Glutamatergic neuron (in vitro differentiated cells): ENCODE data around the gene ZNF575. TPM values are rescaled to one million over a fixed set of nuclear protein-coding genes. Genes with fewer than 3 reads are reported as not detected.

Source experiments
- DNase-seq: peaks from one replicate; pipeline ENCODE4 v3.0.0; 2022
- H3K27ac Mint-ChIP-seq: one replicate; pipeline ENCODE4 v1.8.0; 2020; ENCODE audit warnings: mild to moderate bottlenecking, mixed read lengths, inconsistent platforms; ENCODE audit not compliant: unreplicated experiment
- H3K27me3 Mint-ChIP-seq: one replicate; pipeline ENCODE4 v1.8.0; 2020; ENCODE audit warnings: mild to moderate bottlenecking, moderate library complexity, mixed read lengths, inconsistent platforms; ENCODE audit not compliant: unreplicated experiment
- H3K36me3 Mint-ChIP-seq: one replicate; pipeline ENCODE4 v1.8.0; 2020; ENCODE audit warnings: mild to moderate bottlenecking, mixed read lengths, inconsistent platforms; ENCODE audit not compliant: unreplicated experiment
- H3K4me1 Mint-ChIP-seq: one replicate; pipeline ENCODE4 v1.8.0; 2020; ENCODE audit warnings: mild to moderate bottlenecking, low read depth, mixed read lengths, inconsistent platforms; ENCODE audit not compliant: unreplicated experiment
- H3K4me3 Mint-ChIP-seq: one replicate; pipeline ENCODE4 v1.8.0; 2020; ENCODE audit warnings: mild to moderate bottlenecking, mixed read lengths, inconsistent platforms; ENCODE audit not compliant: unreplicated experiment
- H3K9me3 Mint-ChIP-seq: one replicate; pipeline ENCODE4 v1.8.0; 2020; ENCODE audit warnings: mild to moderate bottlenecking, moderate library complexity, mixed read lengths, inconsistent platforms; ENCODE audit not compliant: unreplicated experiment
- CTCF ChIP-seq: fragments of 200-600 bp; sonication (generic); IDR thresholded peaks from one replicate; pipeline ENCODE4 v1.5.0; 2021; ENCODE audit not compliant: partially characterized antibody, unreplicated experiment
- total RNA-seq: library from RNA; stranded (reverse); fragmentation: NEBNext Ultra II Directional; extraction: Animal tissue kit (Norgen Biotek cat#: 25700); gene quantifications from one replicate; pipeline ENCODE4 v1.2.1, GENCODE V29; 2021; ENCODE audit not compliant: unreplicated experiment

ZNF575 gene
- total RNA-seq, 1 donor from 2014 or later = 2.0 TPM

DNA sequence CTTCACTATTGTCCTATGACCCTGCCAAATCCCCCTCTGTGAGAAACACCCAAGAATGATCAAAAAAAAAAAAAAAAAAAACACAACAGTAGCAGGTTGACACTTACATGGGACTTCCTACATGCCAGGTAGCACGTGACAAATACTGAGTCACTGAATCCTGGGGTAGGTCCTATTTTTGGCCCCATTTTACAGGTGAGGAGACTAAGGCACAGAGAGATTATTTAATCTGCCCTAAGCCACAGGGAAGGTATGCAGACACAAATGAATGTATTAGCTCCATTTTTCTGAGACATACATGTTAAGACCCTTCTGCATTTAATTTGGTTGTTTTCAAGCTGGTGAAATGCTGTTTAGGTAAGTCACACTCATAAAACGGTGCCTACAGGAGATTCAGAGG is 15.7 kb downstream of the ZNF575 start:
- Mint-ChIP-seq H3K9me3 (peaks cover 7% of the 10 kb centered on the region), H3K4me3 (no peak overlapping the region), H3K27ac (peak overlapping the region; percentile 79), H3K27me3 (peaks cover 8% of the 10 kb centered on the region), H3K36me3 (peaks cover 6% of the 10 kb centered on the region), H3K4me1 (peaks cover 12% of the 10 kb centered on the region)
- no peak for TF ChIP-seq CTCF
- DNase-seq = no peak

DNA sequence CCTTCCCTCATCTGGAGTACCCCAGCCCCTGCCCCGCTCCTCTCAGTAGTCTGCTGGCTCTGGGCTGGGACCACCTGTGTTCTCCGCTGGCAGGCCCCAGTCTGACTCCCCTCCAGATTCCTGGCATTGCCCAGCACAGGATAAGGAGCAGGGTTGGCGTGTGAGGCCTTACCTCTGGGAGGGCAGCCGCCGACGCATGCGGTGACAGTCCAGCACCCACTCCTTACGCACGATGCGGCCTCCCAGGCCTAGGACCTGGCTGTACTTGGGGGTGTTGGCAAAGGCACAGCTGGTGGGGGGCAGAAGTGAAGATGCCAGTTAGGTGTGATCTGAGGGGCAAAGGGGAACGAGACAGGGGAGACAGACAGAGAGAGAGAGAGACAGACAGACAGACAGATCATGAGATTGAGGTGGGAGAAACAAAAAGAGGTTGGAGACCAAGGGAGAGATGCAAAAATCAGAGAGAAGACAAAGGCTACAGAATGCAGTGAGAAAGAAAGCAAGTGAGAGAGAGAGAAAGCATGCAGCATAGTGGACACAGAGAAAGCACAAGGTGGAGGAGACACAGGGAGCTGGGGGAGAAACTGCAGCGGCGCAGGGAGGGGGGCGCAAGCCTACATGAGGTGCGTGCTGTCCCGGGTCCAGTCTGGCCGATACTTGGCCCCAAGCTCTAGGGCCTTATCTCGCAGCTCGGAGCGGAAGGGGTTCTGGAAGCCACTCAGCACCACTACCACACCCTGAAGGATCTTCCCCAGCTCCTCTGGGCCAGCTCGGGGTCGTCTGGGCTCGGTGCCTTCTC is 18.6 kb downstream of the ZNF575 start:
- no peak for TF ChIP-seq CTCF
- no peak for DNase-seq
- Mint-ChIP-seq H3K9me3 (peaks cover 7% of the 10 kb centered on the region), H3K4me1 (peaks cover 23% of the 10 kb centered on the region), H3K36me3 (peaks cover 6% of the 10 kb centered on the region), H3K4me3 (peak overlapping the region; percentile 70), H3K27me3 (peaks cover 10% of the 10 kb centered on the region), H3K27ac (peak overlapping the region; percentile 86)

- no peak overlapping the region for H3K27ac Mint-ChIP-seq
- TF ChIP-seq CTCF = no peak
- H3K4me3 Mint-ChIP-seq = no peak overlapping the region
- H3K27me3 Mint-ChIP-seq = peaks cover 10% of the 10 kb centered on the region
- peaks cover 23% of the 10 kb centered on the region for H3K4me1 Mint-ChIP-seq
- DNase-seq = no peak
- peaks cover 6% of the 10 kb centered on the region for H3K9me3 Mint-ChIP-seq
- peaks cover 6% of the 10 kb centered on the region for H3K36me3 Mint-ChIP-seq
These were observed 19.1 kb downstream of the ZNF575 start for GRCh38 chr19:43552198-43552450.

DNA sequence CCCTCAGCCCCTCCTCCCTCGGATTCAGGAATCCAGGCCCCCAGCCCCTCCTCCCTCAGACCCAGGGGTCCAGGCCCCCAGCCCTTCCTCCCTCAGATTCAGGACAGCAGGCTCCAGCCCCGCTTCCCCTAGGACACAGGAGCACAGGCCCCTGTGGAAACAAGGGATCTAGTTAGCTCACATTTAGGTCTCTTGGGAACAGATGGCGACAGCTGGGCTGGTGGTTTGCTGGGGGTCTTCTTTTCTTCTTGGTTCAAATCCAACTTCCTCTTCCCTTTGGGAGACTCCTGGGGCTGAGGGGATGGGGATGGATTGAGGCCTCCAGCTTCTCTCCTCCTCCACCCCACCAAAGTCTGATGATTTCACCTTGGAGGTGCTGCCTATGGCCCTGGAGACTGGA is 19.6 kb downstream of the ZNF575 start:
- peaks cover 23% of the 10 kb centered on the region for H3K4me1 Mint-ChIP-seq
- peaks cover 5% of the 10 kb centered on the region for H3K27me3 Mint-ChIP-seq
- DNase-seq = no peak
- no peak overlapping the region for H3K4me3 Mint-ChIP-seq
- H3K27ac Mint-ChIP-seq = peak overlapping the region; percentile 66
- TF ChIP-seq CTCF = no peak
- peaks cover 6% of the 10 kb centered on the region for H3K36me3 Mint-ChIP-seq
- peaks cover 6% of the 10 kb centered on the region for H3K9me3 Mint-ChIP-seq

- Mint-ChIP-seq H3K27ac (peak overlapping the region; percentile 66), H3K4me3 (no peak overlapping the region), H3K4me1 (peaks cover 21% of the 10 kb centered on the region), H3K36me3 (peaks cover 6% of the 10 kb centered on the region), H3K9me3 (peaks cover 3% of the 10 kb centered on the region), H3K27me3 (peaks cover 5% of the 10 kb centered on the region)
- no peak for DNase-seq
- no peak for TF ChIP-seq CTCF
These were observed 20.7 kb downstream of the ZNF575 start for GRCh38 chr19:43553656-43554055.
